Vagina (tissue), 1 donor: ENCODE measurements around the gene CAPN1. TPM values are rescaled to one million over a fixed set of nuclear protein-coding genes. Genes with fewer than 3 reads are reported as not detected.

Experiments
- small RNA-seq: library from RNA; depleted of rRNA; stranded (forward); fragments of <200 nt; gene quantifications from one replicate; pipeline ENCODE3, GENCODE V24; 2016
- total RNA-seq: library from RNA; depleted of rRNA; stranded (reverse); fragments of >200 nt; gene quantifications from one replicate; pipeline ENCODE4 v1.2.3, GENCODE V29; 2016

The CAPN1 gene
- total RNA-seq, 1 donor from 2014 or later, result 302 TPM

Small RNA genes within 50 kb of the gene (small RNA-seq; reads per million reads assigned to genes)
- gene HIGD1AP10 (not detected), gene PDCL2P2 (not detected), gene RNU2-23P (not detected)

Other genes with a start within 250 kb of the CAPN1 start
- gene GPHA2, start 246.0 kb upstream of the CAPN1 start, total RNA-seq, result not detected
- not detected for gene MAJIN, start 209.8 kb upstream of the CAPN1 start, total RNA-seq
- not detected for gene BATF2, start 185.0 kb upstream of the CAPN1 start, total RNA-seq
- gene ARL2, start 167.8 kb upstream of the CAPN1 start, total RNA-seq, result 112 TPM
- 24.1 TPM for gene SNX15, start 154.5 kb upstream of the CAPN1 start, total RNA-seq
- 11.8 TPM for gene SAC3D1, start 140.7 kb upstream of the CAPN1 start, total RNA-seq
- gene NAALADL1, start 123.4 kb upstream of the CAPN1 start, total RNA-seq, result 30.7 TPM
- gene CDCA5, start 97.9 kb upstream of the CAPN1 start, total RNA-seq, result 3.7 TPM
- gene ZFPL1, start 97.7 kb upstream of the CAPN1 start, total RNA-seq, result 50.8 TPM
- 191 TPM for gene VPS51, start 85.7 kb upstream of the CAPN1 start, total RNA-seq
- gene TM7SF2, start 70.1 kb upstream of the CAPN1 start, total RNA-seq, result 37.6 TPM
- gene ZNHIT2, start 64.2 kb upstream of the CAPN1 start, total RNA-seq, result 15.7 TPM
- 1,228 TPM for gene FAU, start 59.8 kb upstream of the CAPN1 start, total RNA-seq
- gene MRPL49, start 59.6 kb upstream of the CAPN1 start, total RNA-seq, result 43.5 TPM
- gene SYVN1, start 47.4 kb upstream of the CAPN1 start, total RNA-seq, result 42.5 TPM
- not detected for gene SPDYC, start 11.7 kb upstream of the CAPN1 start, total RNA-seq
- 9.6 TPM for gene POLA2, start 80.0 kb downstream of the CAPN1 start, total RNA-seq
- gene CDC42EP2, start 132.9 kb downstream of the CAPN1 start, total RNA-seq, result 27.7 TPM
- gene DPF2, start 151.9 kb downstream of the CAPN1 start, total RNA-seq, result 33.1 TPM
- gene TIGD3, start 172.8 kb downstream of the CAPN1 start, total RNA-seq, result not detected
- 2.2 TPM for gene SLC25A45, start 200.7 kb downstream of the CAPN1 start, total RNA-seq
- gene FRMD8, start 204.7 kb downstream of the CAPN1 start, total RNA-seq, result 53.3 TPM
- gene NEAT1, start 240.9 kb downstream of the CAPN1 start, total RNA-seq, result 857 TPM